Panc1 (cell line): Measurements from ENCODE around the gene EGR4. TPM values are rescaled to one million over a fixed set of nuclear protein-coding genes. Genes with fewer than 3 reads are reported as not detected.

Experiments used
- ATAC-seq: fragments of 200-7000 bp; cut with Tn5 transposase; 2 replicates; pipeline ENCODE4 v1.9.1; 2020; ENCODE audit warnings: mild to moderate bottlenecking, moderate library complexity
- BruUV-seq: library from RNA; stranded (reverse); fragments of 400-500 nt; replicated peaks from 2 replicates; lab custom pipeline; 2021; lab: Mats Ljungman, UMichigan
- CTCF ChIA-PET: fragments of 300-600 bp; sonication (Branson Sonifier 250); formaldehyde crosslinking; loops from one replicate; lab custom pipeline; 2022; ENCODE audit warnings: antibody characterized with exemption; lab: Charles Lee
- POLR2A ChIA-PET: fragments of 300-600 bp; sonication (Branson Sonifier 250); formaldehyde crosslinking; loops from one replicate; lab custom pipeline; 2022; ENCODE audit warnings: antibody characterized with exemption; lab: Charles Lee
- DNase-seq: peaks from one replicate; pipeline ENCODE4 v3.0.0-alpha.2; 2010; ENCODE audit warnings: low read depth, low spot score
- H3K27ac ChIP-seq: 2 replicates; pipeline ENCODE4 v1.5.1; 2011; ENCODE audit warnings: mild to moderate bottlenecking, low read length, inconsistent platforms
- H3K27me3 ChIP-seq: fragments of 200-500 bp; sonication (Bioruptor generic); 2 replicates; pipeline ENCODE4 v1.6.0; 2014; ENCODE audit warnings: low read length, inconsistent platforms; ENCODE audit not compliant: control insufficient read depth, insufficient read depth
- H3K36me3 ChIP-seq: fragments of 200-500 bp; sonication (Bioruptor generic); 2 replicates; pipeline ENCODE4 v1.5.1; 2014; ENCODE audit warnings: inconsistent platforms, mild to moderate bottlenecking, low read length, moderate library complexity; ENCODE audit not compliant: control insufficient read depth, insufficient read depth
- H3K4me1 ChIP-seq: 2 replicates; pipeline ENCODE4 v1.5.1; 2011; ENCODE audit warnings: inconsistent platforms, mild to moderate bottlenecking, low read length, moderate library complexity; ENCODE audit not compliant: control insufficient read depth, insufficient read depth
- H3K4me3 ChIP-seq, 2 experiments: 2 replicates each; pipeline ENCODE4 v1.5.1; 2011 to 2012; ENCODE audit warnings: low read depth in 2 of 2, low read length in 2 of 2, mild to moderate bottlenecking in 2 of 2, inconsistent platforms in 1 of 2, moderate library complexity in 1 of 2
- H3K9me3 ChIP-seq: fragments of 200-500 bp; sonication (Bioruptor generic); 2 replicates; pipeline ENCODE4 v1.5.1; 2014; ENCODE audit warnings: low read depth, mild to moderate bottlenecking, inconsistent platforms, low read length, moderate library complexity; ENCODE audit not compliant: control insufficient read depth, insufficient read depth
- POLR2AphosphoS5 ChIP-seq: IDR thresholded peaks from 2 replicates; pipeline ENCODE4 v1.6.1; 2012; ENCODE audit warnings: mild to moderate bottlenecking, low read depth, low read length, moderate library complexity
- SIN3A ChIP-seq: IDR thresholded peaks from 2 replicates; pipeline ENCODE4 v1.6.1; 2012; ENCODE audit warnings: low read depth, mild to moderate bottlenecking, low read length, moderate library complexity, borderline replicate concordance; ENCODE audit not compliant: insufficient read depth
- TCF7L2 ChIP-seq: IDR thresholded peaks from 2 replicates; pipeline ENCODE4 v1.6.1; 2011; ENCODE audit warnings: mild to moderate bottlenecking, low read depth, low read length, inconsistent platforms
- in situ Hi-C: cut with HindIII; loops from 2 replicates; pipeline ENCODE4 v1.10.0; 2016; ENCODE audit warnings: low sequenced_read_pairs, low pct_unique_long_range_greater_than_20kb
- intact Hi-C: fragments of 100-400 bp; cut with micrococcal nuclease; formaldehyde crosslinking; loops from one replicate; pipeline ENCODE4 v1.10.0; 2022; ENCODE audit not compliant: unreplicated experiment
- total RNA-seq: library from RNA; stranded (reverse); gene quantifications from one replicate; pipeline ENCODE4 v1.2.1, GENCODE V29; 2021; ENCODE audit not compliant: unreplicated experiment
- TF ChIP-seq, protein P1 (sequence below), 2 experiments: IDR thresholded peaks; 2 replicates each; pipeline ENCODE4 v1.6.1; 2011 to 2012; ENCODE audit warnings: low read depth in 2 of 2, control low read depth in 1 of 2, low read length in 1 of 2, mild to moderate bottlenecking in 1 of 2, moderate library complexity in 1 of 2; ENCODE audit not compliant: insufficient read depth in 1 of 2
- TF ChIP-seq, protein P2 (sequence below): fragments of 450-650 bp; IDR thresholded peaks from 2 replicates; pipeline ENCODE4 v1.5.1; 2017; ENCODE audit warnings: mild to moderate bottlenecking

EGR4 gene
- total RNA-seq, 1 experiment from 2014 or later, result 0.08 TPM

DNA sequence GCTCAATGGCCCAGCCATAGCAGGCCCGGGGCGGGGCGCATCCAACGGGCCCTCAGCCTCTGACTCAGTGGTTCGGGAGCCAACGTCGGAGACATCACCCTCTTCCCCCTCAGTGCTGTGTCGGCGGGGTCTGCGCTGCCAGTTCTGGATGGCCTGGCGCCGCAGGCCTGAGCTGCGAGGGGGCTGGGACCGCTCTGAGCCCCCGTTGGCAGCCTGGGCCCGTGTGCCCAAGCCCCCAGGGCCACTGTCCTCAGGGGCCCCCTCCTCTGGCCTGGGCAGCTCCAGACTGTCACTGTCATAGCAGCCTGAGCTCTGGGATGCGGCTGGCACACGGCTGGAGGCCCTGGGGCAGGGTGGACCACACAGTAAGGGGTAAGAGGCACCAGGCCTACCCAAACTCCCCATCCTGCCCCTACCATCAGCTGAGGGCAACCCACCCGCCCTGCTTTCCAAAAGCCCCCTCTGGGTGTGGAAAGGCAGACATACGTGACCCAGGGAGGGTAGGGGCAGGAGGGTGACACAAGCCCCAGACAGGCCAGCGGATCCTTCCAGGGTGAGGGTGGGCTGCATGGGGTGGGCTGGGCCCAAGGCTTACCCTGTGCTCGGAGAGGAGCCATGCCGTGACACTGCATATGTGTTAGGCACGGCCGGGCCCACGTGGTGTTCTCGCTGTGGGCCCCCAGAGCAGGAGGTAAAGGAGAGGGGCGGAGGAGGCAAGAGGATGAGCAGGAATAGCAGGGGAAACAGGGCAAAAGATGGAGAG lies 27.9 kb downstream of the EGR4 start:
- Histone ChIP-seq H3K27me3 (no peaks in the 10 kb centered on the region), H3K4me3 (no peak overlapping the region), H3K36me3 (no peaks in the 10 kb centered on the region; the same call in 1 of the 2 replicates), H3K4me1 (peaks cover 4% of the 10 kb centered on the region; the same call in 1 of the 2 replicates), H3K9me3 (no peaks in the 10 kb centered on the region), H3K27ac (no peak overlapping the region)
- BruUV-seq, result no TSS peak
- intact Hi-C loops (no loop called here), in situ Hi-C loops (no loop called here)
- TF ChIP-seq SIN3A (no peak), TCF7L2 (no peak), POLR2AphosphoS5 (no peak)
- TF ChIP-seq, protein P1, sequence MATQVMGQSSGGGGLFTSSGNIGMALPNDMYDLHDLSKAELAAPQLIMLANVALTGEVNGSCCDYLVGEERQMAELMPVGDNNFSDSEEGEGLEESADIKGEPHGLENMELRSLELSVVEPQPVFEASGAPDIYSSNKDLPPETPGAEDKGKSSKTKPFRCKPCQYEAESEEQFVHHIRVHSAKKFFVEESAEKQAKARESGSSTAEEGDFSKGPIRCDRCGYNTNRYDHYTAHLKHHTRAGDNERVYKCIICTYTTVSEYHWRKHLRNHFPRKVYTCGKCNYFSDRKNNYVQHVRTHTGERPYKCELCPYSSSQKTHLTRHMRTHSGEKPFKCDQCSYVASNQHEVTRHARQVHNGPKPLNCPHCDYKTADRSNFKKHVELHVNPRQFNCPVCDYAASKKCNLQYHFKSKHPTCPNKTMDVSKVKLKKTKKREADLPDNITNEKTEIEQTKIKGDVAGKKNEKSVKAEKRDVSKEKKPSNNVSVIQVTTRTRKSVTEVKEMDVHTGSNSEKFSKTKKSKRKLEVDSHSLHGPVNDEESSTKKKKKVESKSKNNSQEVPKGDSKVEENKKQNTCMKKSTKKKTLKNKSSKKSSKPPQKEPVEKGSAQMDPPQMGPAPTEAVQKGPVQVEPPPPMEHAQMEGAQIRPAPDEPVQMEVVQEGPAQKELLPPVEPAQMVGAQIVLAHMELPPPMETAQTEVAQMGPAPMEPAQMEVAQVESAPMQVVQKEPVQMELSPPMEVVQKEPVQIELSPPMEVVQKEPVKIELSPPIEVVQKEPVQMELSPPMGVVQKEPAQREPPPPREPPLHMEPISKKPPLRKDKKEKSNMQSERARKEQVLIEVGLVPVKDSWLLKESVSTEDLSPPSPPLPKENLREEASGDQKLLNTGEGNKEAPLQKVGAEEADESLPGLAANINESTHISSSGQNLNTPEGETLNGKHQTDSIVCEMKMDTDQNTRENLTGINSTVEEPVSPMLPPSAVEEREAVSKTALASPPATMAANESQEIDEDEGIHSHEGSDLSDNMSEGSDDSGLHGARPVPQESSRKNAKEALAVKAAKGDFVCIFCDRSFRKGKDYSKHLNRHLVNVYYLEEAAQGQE (IDR thresholded peaks at IDR 0.05; ENCODE audit: insufficient read depth in 1 of 2, low read depth in 2 of 2, low read length in 1 of 2), result no peak
- TF ChIP-seq, protein P2, sequence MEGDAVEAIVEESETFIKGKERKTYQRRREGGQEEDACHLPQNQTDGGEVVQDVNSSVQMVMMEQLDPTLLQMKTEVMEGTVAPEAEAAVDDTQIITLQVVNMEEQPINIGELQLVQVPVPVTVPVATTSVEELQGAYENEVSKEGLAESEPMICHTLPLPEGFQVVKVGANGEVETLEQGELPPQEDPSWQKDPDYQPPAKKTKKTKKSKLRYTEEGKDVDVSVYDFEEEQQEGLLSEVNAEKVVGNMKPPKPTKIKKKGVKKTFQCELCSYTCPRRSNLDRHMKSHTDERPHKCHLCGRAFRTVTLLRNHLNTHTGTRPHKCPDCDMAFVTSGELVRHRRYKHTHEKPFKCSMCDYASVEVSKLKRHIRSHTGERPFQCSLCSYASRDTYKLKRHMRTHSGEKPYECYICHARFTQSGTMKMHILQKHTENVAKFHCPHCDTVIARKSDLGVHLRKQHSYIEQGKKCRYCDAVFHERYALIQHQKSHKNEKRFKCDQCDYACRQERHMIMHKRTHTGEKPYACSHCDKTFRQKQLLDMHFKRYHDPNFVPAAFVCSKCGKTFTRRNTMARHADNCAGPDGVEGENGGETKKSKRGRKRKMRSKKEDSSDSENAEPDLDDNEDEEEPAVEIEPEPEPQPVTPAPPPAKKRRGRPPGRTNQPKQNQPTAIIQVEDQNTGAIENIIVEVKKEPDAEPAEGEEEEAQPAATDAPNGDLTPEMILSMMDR, result no peak
- no peak for ATAC-seq
- no peak for DNase-seq
- POLR2A ChIA-PET, result no interaction called here
- CTCF ChIA-PET, result no interaction called here

DNA sequence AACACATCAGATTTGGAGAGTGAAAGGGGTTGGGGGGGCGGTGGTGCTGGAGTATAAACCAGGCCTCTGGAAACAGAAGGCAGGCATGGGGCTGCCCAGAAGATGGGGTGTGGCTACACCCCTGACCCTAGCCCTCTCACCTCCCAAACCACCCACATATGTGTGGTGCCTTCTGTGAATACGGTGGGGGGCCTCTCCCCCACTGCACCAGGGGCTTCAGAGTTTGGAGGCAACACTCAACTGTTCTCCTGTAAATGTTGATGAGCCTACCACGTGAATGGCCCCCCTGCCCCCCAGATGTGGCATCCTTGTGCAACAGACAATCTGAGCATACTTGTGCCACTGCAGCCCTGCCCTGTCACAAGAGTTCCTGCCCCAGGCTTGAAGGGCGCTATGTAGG lies 28.6 kb downstream of the EGR4 start:
- Histone ChIP-seq H3K4me1 (peaks cover 2% of the 10 kb centered on the region; the same call in 1 of the 2 replicates), H3K27me3 (no peaks in the 10 kb centered on the region), H3K9me3 (no peaks in the 10 kb centered on the region), H3K4me3 (no peak overlapping the region), H3K27ac (no peak overlapping the region), H3K36me3 (no peaks in the 10 kb centered on the region; the same call in 1 of the 2 replicates)
- TF ChIP-seq TCF7L2 (no peak), SIN3A (no peak), POLR2AphosphoS5 (no peak)
- TF ChIP-seq, protein P1 (IDR thresholded peaks at IDR 0.05; ENCODE audit: insufficient read depth in 1 of 2, low read depth in 2 of 2, low read length in 1 of 2), result no peak
- TF ChIP-seq, protein P2, result no peak
- POLR2A ChIA-PET, result no interaction called here
- no TSS peak for BruUV-seq
- ATAC-seq, result no peak
- in situ Hi-C loops (no loop called here), intact Hi-C loops (no loop called here)
- CTCF ChIA-PET, result no interaction called here
- DNase-seq, result no peak
